Measurements from ENCODE around the gene PARP1.

The PARP1 gene

DNA sequence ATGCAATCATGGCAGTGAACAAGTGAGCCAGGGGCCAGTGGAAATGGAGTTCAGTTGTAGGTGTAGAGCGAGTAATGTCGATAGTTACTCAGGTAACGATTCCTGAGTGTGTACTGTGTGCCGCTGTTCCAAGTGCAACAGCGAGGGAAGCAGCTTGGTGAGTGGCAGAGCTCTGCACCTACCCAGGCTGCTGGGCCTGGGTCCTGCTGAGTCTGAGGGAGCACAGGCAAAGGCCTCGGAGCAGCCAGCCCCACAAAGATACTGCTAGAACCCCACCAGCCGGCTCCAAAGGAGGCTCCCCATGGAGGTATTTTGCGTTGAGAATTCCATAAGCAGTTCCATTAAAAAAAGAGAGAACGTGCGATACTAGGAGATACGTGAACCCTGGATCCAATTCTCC lies 23.2 kb downstream of the PARP1 start:
- no peak for DNase-seq (ENCODE audit: low read depth)
- TF ChIP-seq, protein P1, sequence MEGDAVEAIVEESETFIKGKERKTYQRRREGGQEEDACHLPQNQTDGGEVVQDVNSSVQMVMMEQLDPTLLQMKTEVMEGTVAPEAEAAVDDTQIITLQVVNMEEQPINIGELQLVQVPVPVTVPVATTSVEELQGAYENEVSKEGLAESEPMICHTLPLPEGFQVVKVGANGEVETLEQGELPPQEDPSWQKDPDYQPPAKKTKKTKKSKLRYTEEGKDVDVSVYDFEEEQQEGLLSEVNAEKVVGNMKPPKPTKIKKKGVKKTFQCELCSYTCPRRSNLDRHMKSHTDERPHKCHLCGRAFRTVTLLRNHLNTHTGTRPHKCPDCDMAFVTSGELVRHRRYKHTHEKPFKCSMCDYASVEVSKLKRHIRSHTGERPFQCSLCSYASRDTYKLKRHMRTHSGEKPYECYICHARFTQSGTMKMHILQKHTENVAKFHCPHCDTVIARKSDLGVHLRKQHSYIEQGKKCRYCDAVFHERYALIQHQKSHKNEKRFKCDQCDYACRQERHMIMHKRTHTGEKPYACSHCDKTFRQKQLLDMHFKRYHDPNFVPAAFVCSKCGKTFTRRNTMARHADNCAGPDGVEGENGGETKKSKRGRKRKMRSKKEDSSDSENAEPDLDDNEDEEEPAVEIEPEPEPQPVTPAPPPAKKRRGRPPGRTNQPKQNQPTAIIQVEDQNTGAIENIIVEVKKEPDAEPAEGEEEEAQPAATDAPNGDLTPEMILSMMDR (IDR thresholded peaks at IDR 0.05; ENCODE audit: low read length, missing control alignments): no peak
- H3K4me3 ChIP-seq (replicated peaks; ENCODE audit: low read depth, low read length): no peak overlapping the region

DNA sequence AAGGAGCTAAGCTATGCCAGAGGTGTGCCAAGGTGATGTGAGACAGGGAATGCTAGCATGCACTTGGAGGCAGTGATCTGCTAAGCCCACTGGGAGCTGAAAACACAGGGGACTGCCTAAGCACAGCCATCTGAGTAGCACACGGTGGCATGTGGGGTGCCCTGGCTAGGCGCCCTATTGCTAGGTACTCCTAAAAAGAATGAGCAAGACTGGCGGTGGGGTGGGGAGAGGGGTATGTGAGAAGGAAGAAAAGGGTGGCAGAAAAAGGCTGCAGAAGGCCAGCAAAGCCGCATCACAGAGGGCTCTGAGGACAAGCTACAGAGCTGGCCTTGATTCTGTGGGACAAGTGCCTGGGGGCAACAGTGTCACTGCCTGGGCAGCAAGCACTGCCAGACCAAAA lies 23.9 kb downstream of the PARP1 start:
- no peak overlapping the region for H3K4me3 ChIP-seq (replicated peaks; ENCODE audit: low read depth, low read length)
- no peak for DNase-seq (ENCODE audit: low read depth)
- TF ChIP-seq, protein P1 (IDR thresholded peaks at IDR 0.05; ENCODE audit: low read length, missing control alignments): no peak

DNA sequence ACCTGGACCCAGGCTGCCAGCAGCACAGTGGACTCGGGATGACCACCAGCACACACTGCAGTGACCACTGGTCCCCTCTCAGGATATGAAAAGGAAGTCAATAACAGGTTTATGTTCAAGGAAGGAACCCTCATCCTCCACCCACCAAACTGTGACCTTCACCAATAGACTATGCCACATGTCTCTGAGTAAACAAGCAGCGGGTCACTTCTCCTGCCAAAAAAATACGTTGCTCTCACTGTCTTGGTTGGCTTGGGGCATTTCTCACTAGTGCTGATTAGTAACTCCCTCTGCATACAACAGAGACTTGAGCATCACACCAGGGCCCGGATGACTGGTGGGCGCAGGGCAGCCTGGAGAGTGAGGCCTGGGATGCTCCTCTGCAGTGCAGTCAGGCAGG lies 25.9 kb downstream of the PARP1 start:
- TF ChIP-seq, protein P1 (IDR thresholded peaks at IDR 0.05; ENCODE audit: low read length, missing control alignments): no peak
- H3K4me3 ChIP-seq (replicated peaks; ENCODE audit: low read depth, low read length): no peak overlapping the region
- DNase-seq (ENCODE audit: low read depth): no peak

DNA sequence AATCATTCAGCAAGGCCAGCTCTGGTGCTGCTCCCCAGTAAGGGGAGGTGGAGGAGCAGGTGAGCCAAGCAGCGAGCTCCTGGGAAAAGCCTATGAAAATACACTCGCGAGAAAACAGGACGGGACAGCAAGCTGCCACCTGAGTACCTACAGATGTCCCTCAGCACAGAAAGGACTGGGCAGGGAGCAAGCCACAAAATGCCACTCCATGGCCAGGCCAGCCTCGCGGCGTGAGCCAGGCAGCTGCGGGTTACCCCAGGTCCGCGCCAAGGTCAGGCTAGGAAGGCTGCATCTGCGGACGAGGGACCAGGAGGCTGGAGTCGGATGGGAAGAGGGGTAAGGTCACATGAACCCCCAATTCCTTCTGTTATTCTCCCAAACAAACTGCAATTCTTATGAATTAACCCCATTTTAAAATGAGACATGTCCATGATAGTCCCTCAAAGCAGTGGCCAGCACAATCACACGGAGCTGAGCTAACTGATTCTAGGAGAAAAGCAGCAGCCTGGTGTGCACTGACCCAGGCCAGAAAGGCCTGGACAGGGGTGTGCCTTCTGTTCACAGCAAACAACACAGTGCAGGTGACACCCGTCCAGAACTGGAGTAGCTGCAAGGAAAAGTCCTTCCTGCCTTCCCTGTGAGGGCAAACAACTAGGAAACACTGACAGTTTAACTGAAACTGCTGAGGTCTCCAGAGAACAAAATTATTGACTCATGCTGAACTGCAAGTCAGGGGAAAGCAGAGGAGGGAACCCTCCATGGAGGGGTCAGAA lies 26.5 kb downstream of the PARP1 start:
- no peak overlapping the region for H3K4me3 ChIP-seq (replicated peaks; ENCODE audit: low read depth, low read length)
- TF ChIP-seq, protein P1 (IDR thresholded peaks at IDR 0.05; ENCODE audit: low read length, missing control alignments): no peak
- DNase-seq (ENCODE audit: low read depth): no peak

DNA sequence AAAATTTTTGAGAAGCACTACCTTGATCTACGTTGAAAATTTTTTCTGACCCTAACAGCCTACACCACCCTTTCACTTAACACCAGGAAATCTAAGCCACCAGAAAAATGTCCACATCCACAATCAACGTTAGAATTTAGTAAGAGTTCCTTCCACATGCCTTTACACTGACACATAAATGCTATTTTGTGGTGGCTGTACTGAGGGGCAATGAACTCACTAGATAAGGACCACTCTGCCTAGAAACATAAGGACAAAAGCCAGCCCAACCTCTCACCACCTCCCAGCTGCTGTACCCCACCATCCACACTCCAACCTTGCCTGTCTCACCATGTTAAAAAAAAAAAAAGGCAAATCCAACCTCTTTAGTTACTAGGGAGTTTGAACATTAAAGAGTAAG lies 29.8 kb downstream of the PARP1 start:
- H3K4me3 ChIP-seq (replicated peaks; ENCODE audit: low read depth, low read length): no peak overlapping the region
- TF ChIP-seq, protein P1 (IDR thresholded peaks at IDR 0.05; ENCODE audit: low read length, missing control alignments): no peak
- peak; percentile 16 for DNase-seq (ENCODE audit: low read depth)

DNA sequence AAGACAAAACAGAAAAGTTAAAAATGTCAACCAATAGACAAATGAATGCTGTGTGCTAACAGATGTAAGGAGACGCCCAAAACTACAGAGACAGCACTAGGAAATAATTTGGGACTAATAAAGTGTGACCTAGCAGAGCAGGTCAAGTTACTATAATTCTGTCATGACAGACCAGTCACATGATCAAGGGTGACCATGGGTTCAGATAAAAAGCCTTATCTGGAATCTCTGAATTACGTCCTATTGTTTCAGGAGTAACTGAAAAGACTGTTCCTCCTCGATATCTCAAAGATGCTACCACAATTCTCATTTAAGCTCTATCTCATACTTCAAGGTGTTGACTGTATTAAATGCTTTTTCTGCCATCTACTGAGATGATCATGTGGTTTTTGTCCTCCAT lies 31.6 kb downstream of the PARP1 start:
- TF ChIP-seq, protein P1 (IDR thresholded peaks at IDR 0.05; ENCODE audit: low read length, missing control alignments): no peak
- DNase-seq (ENCODE audit: low read depth): no peak

DNA sequence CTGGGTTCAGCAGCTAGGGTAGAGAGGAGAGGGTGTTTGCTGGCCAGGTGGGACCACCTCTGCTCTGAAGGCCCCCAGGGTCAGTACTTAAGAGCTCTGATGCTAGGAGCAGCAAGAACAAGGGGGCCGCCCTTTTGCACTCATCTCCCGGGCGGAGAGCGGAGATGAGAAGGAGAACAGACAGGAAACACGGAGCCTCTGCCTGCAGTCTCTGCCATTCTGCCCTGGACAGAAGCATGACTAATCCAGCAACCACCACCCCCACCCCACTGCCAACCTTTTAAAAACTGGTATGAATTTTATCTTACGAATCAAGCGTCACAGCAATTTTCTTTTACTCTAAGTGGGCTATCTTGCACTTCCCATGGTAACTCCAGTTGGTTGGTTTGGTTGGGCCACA lies 34.5 kb downstream of the PARP1 start:
- TF ChIP-seq, protein P1 (IDR thresholded peaks at IDR 0.05; ENCODE audit: low read length, missing control alignments): no peak
- DNase-seq (ENCODE audit: low read depth): no peak
- H3K4me3 ChIP-seq (replicated peaks; ENCODE audit: low read depth, low read length): no peak overlapping the region

More for the DNA sequence above, 31.6 kb downstream of the PARP1 start:
- no peak overlapping the region for H3K4me3 ChIP-seq (replicated peaks; ENCODE audit: low read depth, low read length)

All from fibroblast of pulmonary artery (primary cell).